Measurements from ENCODE around the gene VTN. TPM values are rescaled to one million over a fixed set of nuclear protein-coding genes. Genes with fewer than 3 reads are reported as not detected.

Gene VTN
- polyA plus RNA-seq, 2 of the 4 experiments (the other 2 are of a cell fraction) = 10.2 to 25.5 TPM

DNA sequence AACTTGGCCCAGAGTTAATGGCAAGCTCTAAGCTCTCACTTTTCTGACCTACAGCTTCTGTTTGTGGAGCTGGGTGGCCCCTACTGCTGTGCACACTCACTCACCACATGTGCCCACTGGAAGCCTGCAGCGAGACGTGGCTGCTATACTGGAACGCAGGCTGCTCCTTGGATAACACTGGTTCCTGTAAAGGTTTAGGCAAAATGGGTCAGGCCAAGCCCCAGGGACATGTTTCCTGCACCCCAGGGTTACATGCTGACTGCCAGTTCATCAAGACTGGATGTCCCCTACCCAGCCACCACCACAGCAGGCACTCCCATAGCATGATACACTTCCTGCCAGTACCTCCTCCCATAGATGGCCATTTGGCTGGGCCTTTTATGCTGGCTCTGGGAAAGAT, 21.1 kb downstream of the VTN start (continued):
- TF ChIP-seq, protein P1, sequence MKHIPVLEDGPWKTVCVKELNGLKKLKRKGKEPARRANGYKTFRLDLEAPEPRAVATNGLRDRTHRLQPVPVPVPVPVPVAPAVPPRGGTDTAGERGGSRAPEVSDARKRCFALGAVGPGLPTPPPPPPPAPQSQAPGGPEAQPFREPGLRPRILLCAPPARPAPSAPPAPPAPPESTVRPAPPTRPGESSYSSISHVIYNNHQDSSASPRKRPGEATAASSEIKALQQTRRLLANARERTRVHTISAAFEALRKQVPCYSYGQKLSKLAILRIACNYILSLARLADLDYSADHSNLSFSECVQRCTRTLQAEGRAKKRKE (CRISPR knock-in tag; IDR thresholded peaks at IDR 0.05; ENCODE audit: low read depth) = no peak
- TF ChIP-seq POLR2AphosphoS2 (conservative IDR thresholded peaks at IDR 0.05; ENCODE audit: low read length) (no peak; the same call in 1 of the 2 replicates), RARB (CRISPR knock-in tag; IDR thresholded peaks at IDR 0.05) (no peak), NFE2L2 (conservative IDR thresholded peaks at IDR 0.05; ENCODE audit: low read length) (no peak), MAZ (IDR thresholded peaks at IDR 0.05; ENCODE audit: borderline replicate concordance, low read depth, low read length) (no peak)
- TF ChIP-seq, protein P2, sequence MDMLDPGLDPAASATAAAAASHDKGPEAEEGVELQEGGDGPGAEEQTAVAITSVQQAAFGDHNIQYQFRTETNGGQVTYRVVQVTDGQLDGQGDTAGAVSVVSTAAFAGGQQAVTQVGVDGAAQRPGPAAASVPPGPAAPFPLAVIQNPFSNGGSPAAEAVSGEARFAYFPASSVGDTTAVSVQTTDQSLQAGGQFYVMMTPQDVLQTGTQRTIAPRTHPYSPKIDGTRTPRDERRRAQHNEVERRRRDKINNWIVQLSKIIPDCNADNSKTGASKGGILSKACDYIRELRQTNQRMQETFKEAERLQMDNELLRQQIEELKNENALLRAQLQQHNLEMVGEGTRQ (IDR thresholded peaks at IDR 0.05) = no peak

DNA sequence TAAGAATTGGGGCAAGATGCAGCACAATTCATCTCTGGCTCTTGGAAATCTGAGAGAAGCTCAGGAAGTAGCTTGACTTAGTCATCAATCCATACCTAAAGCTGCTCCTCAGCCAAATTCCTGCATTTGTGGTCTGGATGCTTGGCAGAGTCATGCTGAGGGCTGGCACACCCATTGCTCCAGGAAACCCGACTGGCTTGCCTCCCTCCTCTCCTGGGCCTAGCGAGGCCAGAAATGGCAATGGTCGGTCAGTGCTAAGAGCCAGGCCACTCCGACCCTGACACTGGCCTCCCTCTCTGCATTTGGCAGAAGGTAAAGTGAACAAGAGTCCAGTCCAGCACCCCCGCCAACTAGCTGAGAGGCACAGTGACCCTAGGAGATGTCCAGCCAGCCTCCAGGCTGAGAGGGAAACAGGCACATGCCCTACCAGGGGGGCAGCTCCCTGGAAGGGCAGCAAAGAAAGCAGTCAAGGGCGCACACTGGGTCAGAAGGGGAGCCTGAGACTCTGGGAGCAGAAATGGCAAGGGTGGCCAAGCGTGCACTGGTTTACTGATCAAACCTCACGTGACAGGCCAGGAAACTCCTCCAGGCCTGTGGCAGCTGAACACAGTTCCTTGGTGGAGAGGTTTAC, 22.7 kb downstream of the VTN start:
- DNase-seq (ENCODE audit: low read depth in 1 of 2, low spot score in 1 of 2) (no peak), FAIRE-seq (no peak), ATAC-seq (no peak)
- CTCF ChIA-PET = interaction anchor here (0.7 to 4.8 kb wide), 13 partner anchors 9 to 467 kb away, joined by 3 to 41 read pairs (median 5); partner anchors contain the start of genes IFT20, POLDIP2 and TNFAIP1
- POLR2A ChIA-PET = interaction anchor here (3.0 to 3.3 kb wide), 2 partner anchors 9 to 12 kb away, joined by 26 to 37 read pairs; partner anchors contain the start of genes IFT20, POLDIP2 and TNFAIP1
- TF ChIP-seq CHD4 (IDR thresholded peaks at IDR 0.05; ENCODE audit: borderline replicate concordance) (no peak), FOSL2 (IDR thresholded peaks at IDR 0.05) (no peak), FOSL2 (CRISPR knock-in tag; IDR thresholded peaks at IDR 0.05) (no peak), CBX2 (IDR thresholded peaks at IDR 0.05; ENCODE audit: borderline replicate concordance, low read depth) (no peak), PHF8 (IDR thresholded peaks at IDR 0.05; ENCODE audit: borderline replicate concordance, low read depth) (no peak), NFE2L2 (conservative IDR thresholded peaks at IDR 0.05; ENCODE audit: low read length) (no peak), ZC3H11A (IDR thresholded peaks at IDR 0.05) (no peak), SMC3 (IDR thresholded peaks at IDR 0.05) (no peak)
- TF ChIP-seq, protein P3, sequence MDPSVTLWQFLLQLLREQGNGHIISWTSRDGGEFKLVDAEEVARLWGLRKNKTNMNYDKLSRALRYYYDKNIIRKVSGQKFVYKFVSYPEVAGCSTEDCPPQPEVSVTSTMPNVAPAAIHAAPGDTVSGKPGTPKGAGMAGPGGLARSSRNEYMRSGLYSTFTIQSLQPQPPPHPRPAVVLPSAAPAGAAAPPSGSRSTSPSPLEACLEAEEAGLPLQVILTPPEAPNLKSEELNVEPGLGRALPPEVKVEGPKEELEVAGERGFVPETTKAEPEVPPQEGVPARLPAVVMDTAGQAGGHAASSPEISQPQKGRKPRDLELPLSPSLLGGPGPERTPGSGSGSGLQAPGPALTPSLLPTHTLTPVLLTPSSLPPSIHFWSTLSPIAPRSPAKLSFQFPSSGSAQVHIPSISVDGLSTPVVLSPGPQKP (IDR thresholded peaks at IDR 0.05; ENCODE audit: low read depth, low read length) = no peak
- Histone ChIP-seq H3K9me3 (no peaks in the 10 kb centered on the region), H3K4me3 (no peak overlapping the region), H3K27ac (0 out of 6 replicates have a peak overlapping the region, but pooled peaks of 1 of the 2 experiments have one; percentile 16), H3K4me2 (no peak overlapping the region), H3K4me1 (no peaks in the 10 kb centered on the region)
- 86% methylated on average over 8 of the region's 8 CpGs for WGBS (ENCODE audit: missing lambda C conversion rate)

DNA sequence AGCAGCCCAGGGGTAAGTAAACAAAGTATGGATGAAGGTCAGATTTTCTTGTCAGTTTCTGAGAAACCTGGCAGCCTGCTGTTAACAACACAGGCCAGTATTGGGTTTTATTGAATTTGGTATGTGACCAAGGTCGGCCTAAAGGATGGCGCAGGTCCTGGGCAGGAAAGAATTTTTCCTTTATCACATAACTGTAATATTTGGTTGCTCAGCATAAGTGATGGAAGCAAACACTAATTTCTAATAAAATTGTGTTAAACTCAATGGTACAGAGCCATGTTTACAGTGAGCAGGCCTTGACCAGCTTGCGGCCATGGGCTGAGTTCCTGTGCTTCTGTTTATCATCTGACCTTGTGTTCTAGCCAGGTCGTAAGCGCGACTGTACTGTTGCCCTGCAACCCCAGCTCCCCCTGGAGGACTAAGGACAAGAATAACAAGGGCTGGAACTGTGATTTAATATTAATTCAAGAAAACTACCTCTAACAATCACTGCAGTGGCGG, 23.3 kb downstream of the VTN start:
- CTCF ChIA-PET = interaction anchor here (0.7 to 4.8 kb wide), 19 partner anchors 10 to 466 kb away, joined by 3 to 41 read pairs (median 4); partner anchors contain the start of genes IFT20, POLDIP2 and TNFAIP1
- ATAC-seq = peak in 1 of 2 experiments; percentile 30; a peak in 2 of 6 replicates

More for the DNA sequence above, 23.3 kb downstream of the VTN start:
- POLR2A ChIA-PET = interaction anchor here (3.0 to 3.3 kb wide), 2 partner anchors 10 to 11 kb away, joined by 26 to 37 read pairs; partner anchors contain the start of genes IFT20, POLDIP2 and TNFAIP1
- Histone ChIP-seq H3K4me1 (no peaks in the 10 kb centered on the region), H3K27ac (no peak overlapping the region), H3K4me2 (no peak overlapping the region), H3K9me3 (no peaks in the 10 kb centered on the region), H3K4me3 (no peak overlapping the region)
- peak in 1 of 2 experiments; percentile 48 for DNase-seq (ENCODE audit: low read depth in 1 of 2, low spot score in 1 of 2)
- TF ChIP-seq RAD21 (conservative IDR thresholded peaks at IDR 0.05 in 1 of 2, IDR thresholded peaks at IDR 0.05 in 1 of 2) (peak; percentile 27 to 37; a peak in 2 of 5 replicates), SREBF2 (IDR thresholded peaks at IDR 0.05) (no peak)
- TF ChIP-seq, protein P4, sequence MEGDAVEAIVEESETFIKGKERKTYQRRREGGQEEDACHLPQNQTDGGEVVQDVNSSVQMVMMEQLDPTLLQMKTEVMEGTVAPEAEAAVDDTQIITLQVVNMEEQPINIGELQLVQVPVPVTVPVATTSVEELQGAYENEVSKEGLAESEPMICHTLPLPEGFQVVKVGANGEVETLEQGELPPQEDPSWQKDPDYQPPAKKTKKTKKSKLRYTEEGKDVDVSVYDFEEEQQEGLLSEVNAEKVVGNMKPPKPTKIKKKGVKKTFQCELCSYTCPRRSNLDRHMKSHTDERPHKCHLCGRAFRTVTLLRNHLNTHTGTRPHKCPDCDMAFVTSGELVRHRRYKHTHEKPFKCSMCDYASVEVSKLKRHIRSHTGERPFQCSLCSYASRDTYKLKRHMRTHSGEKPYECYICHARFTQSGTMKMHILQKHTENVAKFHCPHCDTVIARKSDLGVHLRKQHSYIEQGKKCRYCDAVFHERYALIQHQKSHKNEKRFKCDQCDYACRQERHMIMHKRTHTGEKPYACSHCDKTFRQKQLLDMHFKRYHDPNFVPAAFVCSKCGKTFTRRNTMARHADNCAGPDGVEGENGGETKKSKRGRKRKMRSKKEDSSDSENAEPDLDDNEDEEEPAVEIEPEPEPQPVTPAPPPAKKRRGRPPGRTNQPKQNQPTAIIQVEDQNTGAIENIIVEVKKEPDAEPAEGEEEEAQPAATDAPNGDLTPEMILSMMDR (IDR thresholded peaks at IDR 0.05) = peak; percentile 10; the same call in 1 of the 3 replicates
- 93% methylated on average over 7 of the region's 7 CpGs for WGBS (ENCODE audit: missing lambda C conversion rate)
- FAIRE-seq = no peak

Data from A549 (cell line).